ENCODE data around the gene MRPS18A. TPM values are rescaled to one million over a fixed set of nuclear protein-coding genes. Genes with fewer than 3 reads are reported as not detected.

The MRPS18A gene
- total and polyA plus RNA-seq, 9 of the 15 experiments (the other 6 are each of a cell fraction or from before 2014, with no cell fraction given): 87.5 to 243 (median 125) TPM

DNA sequence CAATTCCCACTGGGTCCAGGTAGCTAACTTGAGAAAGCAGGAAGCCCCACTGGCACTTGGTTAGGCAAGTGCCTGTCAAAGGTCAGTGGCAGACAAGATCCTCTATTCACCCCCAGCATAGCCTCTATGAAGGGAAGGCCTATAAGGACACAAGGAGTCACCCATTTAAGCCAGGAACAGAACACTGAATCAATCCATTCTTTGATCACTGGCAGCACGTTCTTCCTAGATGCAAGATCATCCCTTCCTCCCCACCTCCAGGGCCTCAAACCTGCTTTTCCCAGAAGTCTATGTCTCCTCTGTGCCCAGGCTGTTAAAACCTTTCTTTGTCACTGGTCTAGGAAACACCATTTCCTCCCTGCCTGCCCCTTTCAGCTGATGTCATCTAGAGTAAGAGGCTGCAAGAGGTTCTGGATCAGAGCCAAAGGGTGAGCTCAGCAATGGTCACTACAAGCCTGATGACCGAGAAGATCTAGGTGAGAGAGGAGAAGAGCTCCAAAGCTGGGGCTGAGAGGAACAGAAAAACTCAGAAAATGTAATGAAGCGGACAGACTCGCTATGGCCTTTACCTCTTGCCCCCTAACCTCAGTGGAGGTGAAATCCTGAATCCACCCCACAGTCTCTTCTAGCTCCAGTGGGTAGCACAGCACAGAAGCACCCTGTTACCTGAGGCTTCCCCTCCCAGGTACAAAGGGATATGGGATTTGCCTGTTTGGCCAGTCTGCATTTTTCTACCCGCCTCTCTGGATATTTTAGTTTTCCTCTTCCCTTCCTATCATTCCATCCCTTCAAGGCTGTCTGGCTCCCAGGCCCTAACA is 60.4 kb downstream of the MRPS18A start (continued):
- TF ChIP-seq, protein P1, sequence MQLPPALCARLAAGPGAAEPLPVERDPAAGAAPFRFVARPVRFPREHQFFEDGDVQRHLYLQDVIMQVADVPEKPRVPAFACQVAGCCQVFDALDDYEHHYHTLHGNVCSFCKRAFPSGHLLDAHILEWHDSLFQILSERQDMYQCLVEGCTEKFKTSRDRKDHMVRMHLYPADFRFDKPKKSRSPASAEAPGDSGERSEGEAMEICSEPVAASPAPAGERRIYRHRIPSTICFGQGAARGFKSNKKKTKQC (CRISPR knock-in tag; IDR thresholded peaks at IDR 0.05): no peak; the same call in 1 of the 2 replicates
- no peak for TF ChIP-seq TCF7L2 (IDR thresholded peaks at IDR 0.05; ENCODE audit: low read depth, low read length)
- TF ChIP-seq KDM5B (IDR thresholded peaks at IDR 0.05; ENCODE audit: insufficient replicate concordance, low read depth, low read length): peak; percentile 74
- TF ChIP-seq, protein P2, sequence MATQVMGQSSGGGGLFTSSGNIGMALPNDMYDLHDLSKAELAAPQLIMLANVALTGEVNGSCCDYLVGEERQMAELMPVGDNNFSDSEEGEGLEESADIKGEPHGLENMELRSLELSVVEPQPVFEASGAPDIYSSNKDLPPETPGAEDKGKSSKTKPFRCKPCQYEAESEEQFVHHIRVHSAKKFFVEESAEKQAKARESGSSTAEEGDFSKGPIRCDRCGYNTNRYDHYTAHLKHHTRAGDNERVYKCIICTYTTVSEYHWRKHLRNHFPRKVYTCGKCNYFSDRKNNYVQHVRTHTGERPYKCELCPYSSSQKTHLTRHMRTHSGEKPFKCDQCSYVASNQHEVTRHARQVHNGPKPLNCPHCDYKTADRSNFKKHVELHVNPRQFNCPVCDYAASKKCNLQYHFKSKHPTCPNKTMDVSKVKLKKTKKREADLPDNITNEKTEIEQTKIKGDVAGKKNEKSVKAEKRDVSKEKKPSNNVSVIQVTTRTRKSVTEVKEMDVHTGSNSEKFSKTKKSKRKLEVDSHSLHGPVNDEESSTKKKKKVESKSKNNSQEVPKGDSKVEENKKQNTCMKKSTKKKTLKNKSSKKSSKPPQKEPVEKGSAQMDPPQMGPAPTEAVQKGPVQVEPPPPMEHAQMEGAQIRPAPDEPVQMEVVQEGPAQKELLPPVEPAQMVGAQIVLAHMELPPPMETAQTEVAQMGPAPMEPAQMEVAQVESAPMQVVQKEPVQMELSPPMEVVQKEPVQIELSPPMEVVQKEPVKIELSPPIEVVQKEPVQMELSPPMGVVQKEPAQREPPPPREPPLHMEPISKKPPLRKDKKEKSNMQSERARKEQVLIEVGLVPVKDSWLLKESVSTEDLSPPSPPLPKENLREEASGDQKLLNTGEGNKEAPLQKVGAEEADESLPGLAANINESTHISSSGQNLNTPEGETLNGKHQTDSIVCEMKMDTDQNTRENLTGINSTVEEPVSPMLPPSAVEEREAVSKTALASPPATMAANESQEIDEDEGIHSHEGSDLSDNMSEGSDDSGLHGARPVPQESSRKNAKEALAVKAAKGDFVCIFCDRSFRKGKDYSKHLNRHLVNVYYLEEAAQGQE (IDR thresholded peaks at IDR 0.05; ENCODE audit: borderline replicate concordance): peak; percentile 15; the same call in 1 of the 2 replicates
- TF ChIP-seq, protein P2 (CRISPR knock-in tag; IDR thresholded peaks at IDR 0.05; ENCODE audit: low read depth): 0 out of 2 replicates have a peak, but pooled peaks have one; percentile 28
- no peak for TF ChIP-seq TRIM28 (IDR thresholded peaks at IDR 0.05)
- TF ChIP-seq, protein P3, sequence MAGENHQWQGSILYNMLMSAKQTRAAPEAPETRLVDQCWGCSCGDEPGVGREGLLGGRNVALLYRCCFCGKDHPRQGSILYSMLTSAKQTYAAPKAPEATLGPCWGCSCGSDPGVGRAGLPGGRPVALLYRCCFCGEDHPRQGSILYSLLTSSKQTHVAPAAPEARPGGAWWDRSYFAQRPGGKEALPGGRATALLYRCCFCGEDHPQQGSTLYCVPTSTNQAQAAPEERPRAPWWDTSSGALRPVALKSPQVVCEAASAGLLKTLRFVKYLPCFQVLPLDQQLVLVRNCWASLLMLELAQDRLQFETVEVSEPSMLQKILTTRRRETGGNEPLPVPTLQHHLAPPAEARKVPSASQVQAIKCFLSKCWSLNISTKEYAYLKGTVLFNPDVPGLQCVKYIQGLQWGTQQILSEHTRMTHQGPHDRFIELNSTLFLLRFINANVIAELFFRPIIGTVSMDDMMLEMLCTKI (IDR thresholded peaks at IDR 0.05; ENCODE audit: partially characterized antibody): no peak
- TF ChIP-seq, protein P4, sequence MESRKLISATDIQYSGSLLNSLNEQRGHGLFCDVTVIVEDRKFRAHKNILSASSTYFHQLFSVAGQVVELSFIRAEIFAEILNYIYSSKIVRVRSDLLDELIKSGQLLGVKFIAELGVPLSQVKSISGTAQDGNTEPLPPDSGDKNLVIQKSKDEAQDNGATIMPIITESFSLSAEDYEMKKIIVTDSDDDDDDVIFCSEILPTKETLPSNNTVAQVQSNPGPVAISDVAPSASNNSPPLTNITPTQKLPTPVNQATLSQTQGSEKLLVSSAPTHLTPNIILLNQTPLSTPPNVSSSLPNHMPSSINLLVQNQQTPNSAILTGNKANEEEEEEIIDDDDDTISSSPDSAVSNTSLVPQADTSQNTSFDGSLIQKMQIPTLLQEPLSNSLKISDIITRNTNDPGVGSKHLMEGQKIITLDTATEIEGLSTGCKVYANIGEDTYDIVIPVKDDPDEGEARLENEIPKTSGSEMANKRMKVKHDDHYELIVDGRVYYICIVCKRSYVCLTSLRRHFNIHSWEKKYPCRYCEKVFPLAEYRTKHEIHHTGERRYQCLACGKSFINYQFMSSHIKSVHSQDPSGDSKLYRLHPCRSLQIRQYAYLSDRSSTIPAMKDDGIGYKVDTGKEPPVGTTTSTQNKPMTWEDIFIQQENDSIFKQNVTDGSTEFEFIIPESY (CRISPR knock-in tag; IDR thresholded peaks at IDR 0.05): peak; percentile 40; the same call in 1 of the 2 replicates
- peak; percentile 93 for TF ChIP-seq BACH1 (tag; IDR thresholded peaks at IDR 0.05)
- no peak for TF ChIP-seq SIN3B (IDR thresholded peaks at IDR 0.05; ENCODE audit: low read depth)
- TF ChIP-seq ZNF778 (CRISPR knock-in tag; IDR thresholded peaks at IDR 0.05): no peak
- TF ChIP-seq ADNP (tag; IDR thresholded peaks at IDR 0.05): no peak
